ENCODE measurements around the gene AFMID. TPM values are rescaled to one million over a fixed set of nuclear protein-coding genes. Genes with fewer than 3 reads are reported as not detected.

Gene AFMID
- total RNA-seq, 1 experiment from 2014 or later = 30.8 TPM

DNA sequence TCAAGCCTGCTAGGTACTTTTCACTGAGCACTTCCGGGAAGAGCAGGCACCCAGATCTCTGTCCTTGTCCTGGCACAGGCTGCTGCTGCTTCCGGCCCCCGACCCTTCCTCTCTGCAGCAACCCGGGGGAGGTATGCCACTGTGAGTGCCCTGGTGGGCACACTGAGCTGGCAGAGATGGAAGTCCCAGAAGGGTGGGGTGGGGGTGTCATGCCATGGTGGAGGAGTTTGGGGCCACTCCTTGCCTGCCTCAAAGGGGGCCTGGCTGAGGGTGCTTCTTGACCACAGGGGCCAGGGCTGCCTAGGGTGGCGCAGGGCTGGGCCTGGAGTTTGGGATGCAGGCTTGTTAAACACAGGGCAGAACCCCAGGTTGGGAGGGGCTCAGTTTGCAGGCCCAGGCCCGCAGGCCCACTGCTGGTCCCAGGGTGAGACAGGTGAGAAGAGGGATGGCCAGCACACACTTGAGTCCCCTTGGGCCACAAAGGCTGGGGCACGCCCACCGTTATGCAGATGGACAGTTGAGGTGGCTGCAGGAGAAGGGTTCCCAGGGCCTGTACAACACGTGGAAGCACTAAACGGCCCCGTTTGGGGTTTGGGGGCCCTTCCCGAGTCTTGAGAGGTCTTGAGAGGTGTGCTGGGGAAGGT, 53.0 kb downstream of the AFMID start:
- BruUV-seq (replicated peaks) = no TSS peak
- CTCF ChIA-PET = interaction anchor here (0.5 to 0.6 kb wide), 2 partner anchors 10 to 137 kb away, joined by 5 to 8 read pairs; no protein-coding TSS in a partner anchor

DNA sequence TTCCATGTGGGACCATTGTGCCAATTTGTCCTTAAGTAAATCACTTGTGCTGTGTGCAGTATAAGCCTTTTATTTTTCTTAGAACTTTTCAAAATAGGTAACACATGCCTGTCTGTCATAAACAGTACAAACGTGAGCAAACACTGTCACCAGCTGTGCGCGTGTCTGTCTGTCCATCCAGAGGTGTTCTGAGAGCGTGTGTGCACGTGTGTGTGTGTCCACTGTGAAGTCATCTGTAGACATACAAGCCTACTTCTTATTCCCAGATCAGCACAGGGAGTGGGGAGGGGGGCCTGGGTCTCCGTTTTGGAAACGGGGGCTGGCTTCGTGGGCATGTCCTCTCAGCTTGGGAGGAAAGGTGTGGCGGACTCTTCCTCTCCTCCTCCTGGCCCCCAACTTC, 53.7 kb downstream of the AFMID start:
- TF ChIP-seq, protein P1, sequence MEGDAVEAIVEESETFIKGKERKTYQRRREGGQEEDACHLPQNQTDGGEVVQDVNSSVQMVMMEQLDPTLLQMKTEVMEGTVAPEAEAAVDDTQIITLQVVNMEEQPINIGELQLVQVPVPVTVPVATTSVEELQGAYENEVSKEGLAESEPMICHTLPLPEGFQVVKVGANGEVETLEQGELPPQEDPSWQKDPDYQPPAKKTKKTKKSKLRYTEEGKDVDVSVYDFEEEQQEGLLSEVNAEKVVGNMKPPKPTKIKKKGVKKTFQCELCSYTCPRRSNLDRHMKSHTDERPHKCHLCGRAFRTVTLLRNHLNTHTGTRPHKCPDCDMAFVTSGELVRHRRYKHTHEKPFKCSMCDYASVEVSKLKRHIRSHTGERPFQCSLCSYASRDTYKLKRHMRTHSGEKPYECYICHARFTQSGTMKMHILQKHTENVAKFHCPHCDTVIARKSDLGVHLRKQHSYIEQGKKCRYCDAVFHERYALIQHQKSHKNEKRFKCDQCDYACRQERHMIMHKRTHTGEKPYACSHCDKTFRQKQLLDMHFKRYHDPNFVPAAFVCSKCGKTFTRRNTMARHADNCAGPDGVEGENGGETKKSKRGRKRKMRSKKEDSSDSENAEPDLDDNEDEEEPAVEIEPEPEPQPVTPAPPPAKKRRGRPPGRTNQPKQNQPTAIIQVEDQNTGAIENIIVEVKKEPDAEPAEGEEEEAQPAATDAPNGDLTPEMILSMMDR (IDR thresholded peaks at IDR 0.05; ENCODE audit: unreplicated experiment) = no peak
- BruUV-seq (replicated peaks) = no TSS peak
- H3K4me1 Mint-ChIP-seq (ENCODE audit: low read depth, unreplicated experiment) = no peaks in the 10 kb centered on the region
- intact Hi-C loops (cut with micrococcal nuclease; ENCODE audit: unreplicated experiment) = no loop called here
- H3K4me3 Mint-ChIP-seq (ENCODE audit: low read depth, unreplicated experiment) = no peak overlapping the region
- CTCF ChIA-PET = interaction anchor here (0.6 kb wide), 1 partner anchor 136 kb away, joined by 5 read pairs; no protein-coding TSS in a partner anchor
- no peak overlapping the region for H3K27ac Mint-ChIP-seq (ENCODE audit: unreplicated experiment)
- peaks cover 14% of the 10 kb centered on the region for H3K27me3 Mint-ChIP-seq (ENCODE audit: unreplicated experiment)
- no peaks in the 10 kb centered on the region for H3K9me3 Mint-ChIP-seq (ENCODE audit: low read depth, unreplicated experiment)
- no peak for DNase-seq
- no peaks in the 10 kb centered on the region for H3K36me3 Mint-ChIP-seq (ENCODE audit: insufficient read depth, unreplicated experiment)

More for the DNA sequence above, 53.0 kb downstream of the AFMID start:
- intact Hi-C loops (cut with micrococcal nuclease; ENCODE audit: unreplicated experiment) = no loop called here
- Mint-ChIP-seq H3K27me3 (ENCODE audit: unreplicated experiment) (peaks cover 14% of the 10 kb centered on the region), H3K4me3 (ENCODE audit: low read depth, unreplicated experiment) (no peak overlapping the region), H3K4me1 (ENCODE audit: low read depth, unreplicated experiment) (no peaks in the 10 kb centered on the region), H3K27ac (ENCODE audit: unreplicated experiment) (no peak overlapping the region), H3K36me3 (ENCODE audit: insufficient read depth, unreplicated experiment) (no peaks in the 10 kb centered on the region), H3K9me3 (ENCODE audit: low read depth, unreplicated experiment) (no peaks in the 10 kb centered on the region)
- no peak for DNase-seq
- TF ChIP-seq, protein P1 (IDR thresholded peaks at IDR 0.05; ENCODE audit: unreplicated experiment) = no peak

DNA sequence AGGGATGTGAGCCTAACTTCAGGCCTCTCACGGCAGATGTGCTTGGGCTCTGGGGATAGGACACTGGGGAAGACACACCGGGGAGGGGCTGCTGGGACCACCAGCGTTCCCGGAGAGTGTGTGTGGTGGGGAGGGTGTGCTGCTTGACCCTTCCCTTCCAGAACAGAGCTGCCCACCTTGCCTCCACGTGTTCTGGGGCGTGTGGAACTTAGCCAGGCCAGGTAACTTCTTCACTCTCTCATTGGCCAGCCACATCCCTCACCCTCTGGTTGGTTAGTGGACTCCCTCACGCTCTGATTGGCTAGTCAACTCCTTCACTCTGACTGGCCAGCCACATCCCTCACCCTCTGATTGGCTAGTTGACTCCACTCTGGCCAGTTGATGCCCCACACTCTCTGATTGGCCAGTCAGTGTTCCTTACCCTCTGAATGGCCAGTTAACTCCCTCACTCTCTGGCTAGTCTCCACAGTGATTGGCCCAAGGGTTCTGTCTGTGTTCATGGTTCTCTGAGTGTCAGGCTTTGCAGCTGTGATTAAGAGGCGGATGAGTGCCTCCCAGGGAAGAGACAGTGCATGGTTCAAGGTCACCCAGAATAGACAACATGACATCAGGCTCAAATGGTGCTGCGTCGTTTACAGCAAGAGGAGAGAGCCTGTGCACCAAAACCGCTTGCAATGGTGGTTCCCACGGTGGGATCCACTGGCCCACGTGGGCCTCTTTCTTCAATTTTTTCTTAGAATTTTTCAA, 54.3 kb downstream of the AFMID start:
- Mint-ChIP-seq H3K4me1 (ENCODE audit: low read depth, unreplicated experiment) (no peaks in the 10 kb centered on the region), H3K27me3 (ENCODE audit: unreplicated experiment) (peaks cover 14% of the 10 kb centered on the region), H3K4me3 (ENCODE audit: low read depth, unreplicated experiment) (no peak overlapping the region), H3K36me3 (ENCODE audit: insufficient read depth, unreplicated experiment) (no peaks in the 10 kb centered on the region), H3K9me3 (ENCODE audit: low read depth, unreplicated experiment) (no peaks in the 10 kb centered on the region), H3K27ac (ENCODE audit: unreplicated experiment) (no peak overlapping the region)
- no peak for DNase-seq
- intact Hi-C loops (cut with micrococcal nuclease; ENCODE audit: unreplicated experiment) = no loop called here
- CTCF ChIA-PET = no interaction called here
- TF ChIP-seq, protein P1 (IDR thresholded peaks at IDR 0.05; ENCODE audit: unreplicated experiment) = no peak
- no TSS peak for BruUV-seq (replicated peaks)

DNA sequence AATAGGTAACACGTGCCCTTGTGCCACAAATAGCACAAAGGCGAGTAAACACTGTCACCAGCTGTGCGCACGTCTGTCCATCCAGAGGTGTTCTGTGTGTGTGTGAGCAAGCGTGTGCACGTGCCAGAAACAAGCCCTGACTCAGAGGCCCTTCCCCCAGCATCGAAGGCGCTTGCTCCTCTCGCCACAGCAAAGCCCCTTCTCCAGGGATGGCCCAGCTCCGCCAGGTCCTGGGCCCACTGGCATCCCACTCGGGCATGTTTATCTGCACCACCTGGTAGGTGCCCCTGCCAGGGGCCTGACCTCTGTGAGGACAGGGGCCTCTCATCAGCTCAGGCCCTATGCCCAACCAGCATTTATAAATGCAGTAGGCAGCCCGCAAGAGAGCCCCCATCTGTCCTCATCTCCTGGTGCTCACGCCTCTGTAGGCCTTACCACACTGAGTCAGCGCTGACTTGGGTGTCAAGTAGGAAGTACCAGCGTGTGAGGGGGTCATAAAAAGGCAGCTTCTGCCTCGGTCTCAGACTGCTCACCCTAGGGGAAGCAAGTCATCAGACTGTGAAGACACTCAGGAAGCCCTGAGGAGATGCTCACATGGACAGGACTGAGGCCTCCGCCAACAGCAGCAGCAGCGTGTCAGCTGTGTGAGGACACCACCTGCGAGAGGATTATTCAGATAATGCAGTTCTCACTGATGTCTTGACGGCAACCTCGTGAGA, 55.0 kb downstream of the AFMID start:
- TF ChIP-seq, protein P1 (IDR thresholded peaks at IDR 0.05; ENCODE audit: unreplicated experiment) = no peak
- CTCF ChIA-PET = no interaction called here

More for the DNA sequence above, 55.0 kb downstream of the AFMID start:
- H3K27ac Mint-ChIP-seq (ENCODE audit: unreplicated experiment) = no peak overlapping the region
- H3K4me1 Mint-ChIP-seq (ENCODE audit: low read depth, unreplicated experiment) = no peaks in the 10 kb centered on the region
- H3K27me3 Mint-ChIP-seq (ENCODE audit: unreplicated experiment) = peaks cover 15% of the 10 kb centered on the region
- no TSS peak for BruUV-seq (replicated peaks)
- no peaks in the 10 kb centered on the region for H3K36me3 Mint-ChIP-seq (ENCODE audit: insufficient read depth, unreplicated experiment)
- H3K4me3 Mint-ChIP-seq (ENCODE audit: low read depth, unreplicated experiment) = no peak overlapping the region
- H3K9me3 Mint-ChIP-seq (ENCODE audit: low read depth, unreplicated experiment) = no peaks in the 10 kb centered on the region
- no peak for DNase-seq
- intact Hi-C loops (cut with micrococcal nuclease; ENCODE audit: unreplicated experiment) = no loop called here

Data from Calu3 (cell line).